ENCODE measurements around the gene B4GALT7.
"Not testable (repeated sequence)": the region's sequence is repeated elsewhere in the genome, so short reads cannot be mapped to it uniquely, and the experiment has no call there.

B4GALT7 gene

GRCh38 chr5:177555665-177556064 lies 44.3 kb upstream of the B4GALT7 start:
- CTCF ChIA-PET = interaction anchor here (1.6 kb wide), 1 partner anchor 11 kb away, joined by 3 read pairs; no protein-coding TSS in a partner anchor
- H3K4me3 ChIP-seq (ENCODE audit: low read depth, low read length) = no peak overlapping the region
- no peak for TF ChIP-seq CTCF (IDR thresholded peaks at IDR 0.05; ENCODE audit: insufficient read depth, low read length, missing control alignments)
- POLR2A ChIA-PET = no interaction called here
- DNase-seq (ENCODE audit: low read depth, low spot score) = no peak

- DNase-seq (ENCODE audit: low read depth, low spot score) = no peak
- CTCF ChIA-PET = interaction anchor here (1.6 to 1.7 kb wide), 2 partner anchors 12 to 153 kb away, joined by 3 read pairs; no protein-coding TSS in a partner anchor
These were observed 42.8 kb upstream of the B4GALT7 start for GRCh38 chr5:177557041-177557647.

GRCh38 chr5:177557796-177558195 lies 42.1 kb upstream of the B4GALT7 start:
- no peak for DNase-seq (ENCODE audit: low read depth, low spot score)
- CTCF ChIA-PET = interaction anchor here (0.8 to 1.7 kb wide), 2 partner anchors 10 to 153 kb away, joined by 3 to 5 read pairs; no protein-coding TSS in a partner anchor
- POLR2A ChIA-PET = no interaction called here
- no peak for TF ChIP-seq CTCF (IDR thresholded peaks at IDR 0.05; ENCODE audit: insufficient read depth, low read length, missing control alignments)
- H3K4me3 ChIP-seq (ENCODE audit: low read depth, low read length) = no peak overlapping the region

More at GRCh38 chr5:177557041-177557647, 42.8 kb upstream of the B4GALT7 start:
- H3K4me3 ChIP-seq (ENCODE audit: low read depth, low read length) = no peak overlapping the region
- TF ChIP-seq CTCF (IDR thresholded peaks at IDR 0.05; ENCODE audit: insufficient read depth, low read length, missing control alignments) = no peak
- POLR2A ChIA-PET = no interaction called here

GRCh38 chr5:177559446-177559941 lies 40.4 kb upstream of the B4GALT7 start:
- DNase-seq (ENCODE audit: low read depth, low spot score); CTCF ChIA-PET; H3K4me3 ChIP-seq (ENCODE audit: low read depth, low read length); POLR2A ChIA-PET: not testable (repeated sequence)

GRCh38 chr5:177565046-177565445 lies 34.9 kb upstream of the B4GALT7 start:
- no peak for TF ChIP-seq CTCF (IDR thresholded peaks at IDR 0.05; ENCODE audit: insufficient read depth, low read length, missing control alignments)
- DNase-seq (ENCODE audit: low read depth, low spot score) = no peak
- ChIA-PET POLR2A (no interaction called here), CTCF (no interaction called here)
- H3K4me3 ChIP-seq (ENCODE audit: low read depth, low read length) = no peak overlapping the region

- POLR2A ChIA-PET = no interaction called here
- DNase-seq (ENCODE audit: low read depth, low spot score) = no peak
- TF ChIP-seq CTCF (IDR thresholded peaks at IDR 0.05; ENCODE audit: insufficient read depth, low read length, missing control alignments) = no peak
- H3K4me3 ChIP-seq (ENCODE audit: low read depth, low read length) = no peak overlapping the region
- CTCF ChIA-PET = no interaction called here
These were observed 31.6 kb upstream of the B4GALT7 start for GRCh38 chr5:177568326-177568725.

GRCh38 chr5:177569894-177570293 lies 30.0 kb upstream of the B4GALT7 start:
- POLR2A ChIA-PET = no interaction called here
- no peak for TF ChIP-seq CTCF (IDR thresholded peaks at IDR 0.05; ENCODE audit: insufficient read depth, low read length, missing control alignments)
- H3K4me3 ChIP-seq (ENCODE audit: low read depth, low read length) = no peak overlapping the region
- CTCF ChIA-PET = interaction anchor here (0.9 kb wide), 2 partner anchors 9 to 21 kb away, joined by 3 read pairs; no protein-coding TSS in a partner anchor
- no peak for DNase-seq (ENCODE audit: low read depth, low spot score)

Data from AG04449 (cell line).